ENCODE data around the gene SLC25A15.
A peak's percentile ranks its signal among the peaks of the same experiment; 100 is the strongest.
"Not testable (repeated sequence)": the region's sequence is repeated elsewhere in the genome, so short reads cannot be mapped to it uniquely, and the experiment has no call there.

The SLC25A15 gene

DNA sequence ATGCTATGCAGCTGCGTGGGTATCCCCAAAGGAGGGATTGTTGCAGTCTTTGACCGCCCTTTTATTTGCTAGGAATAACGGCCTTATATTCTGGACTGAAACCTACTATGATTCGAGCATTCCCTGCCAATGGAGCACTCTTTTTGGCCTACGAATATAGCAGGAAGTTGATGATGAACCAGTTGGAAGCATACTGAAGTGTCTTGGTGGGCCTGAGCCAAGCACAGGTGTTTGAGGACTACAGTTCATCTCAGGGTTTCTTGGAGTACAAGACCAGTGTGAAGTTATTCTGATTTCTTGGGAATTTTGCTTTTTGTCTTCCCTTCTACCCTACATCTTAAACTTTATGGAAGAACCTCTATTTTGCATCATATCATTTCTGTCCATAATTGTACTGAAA is 20.1 kb downstream of the SLC25A15 start:
- Mint-ChIP-seq H3K4me3 (no peak overlapping the region), H3K36me3 (ENCODE audit: insufficient read depth) (peaks cover 26% of the 10 kb centered on the region), H3K27me3 (no peaks in the 10 kb centered on the region), H3K4me1 (ENCODE audit: low read depth in 2 of 2) (peaks cover 2 to 4% of the 10 kb centered on the region in 2 donors), H3K27ac (peak overlapping the region in 1 of 2 donors; percentile 24), H3K9me3 (no peaks in the 10 kb centered on the region)
- DNase-seq, result no peak
- no peak for ATAC-seq (replicated peaks)

DNA sequence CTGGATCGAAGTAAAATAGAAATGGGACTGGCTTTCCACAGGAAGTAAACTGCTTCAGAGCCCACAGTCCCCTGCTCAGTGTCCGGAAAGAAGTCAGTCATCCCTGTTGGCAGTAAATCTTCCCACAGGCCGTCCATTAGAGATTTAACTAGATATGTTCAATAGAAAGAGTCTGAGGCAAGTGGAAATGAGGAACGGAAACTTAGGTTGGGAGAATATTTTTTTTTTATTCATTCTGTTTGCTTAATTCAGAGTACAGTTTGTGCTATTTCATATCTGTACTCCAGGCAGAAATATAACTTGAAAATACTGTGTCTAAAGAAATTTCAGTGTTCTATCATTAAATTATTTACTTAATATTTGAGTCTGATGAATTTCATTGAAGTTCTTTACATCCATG is 22.7 kb downstream of the SLC25A15 start:
- H3K36me3 Mint-ChIP-seq (ENCODE audit: insufficient read depth), result peaks cover 26% of the 10 kb centered on the region
- H3K27ac Mint-ChIP-seq, result no peak overlapping the region
- no peak overlapping the region for H3K4me3 Mint-ChIP-seq
- no peaks in the 10 kb centered on the region for H3K27me3 Mint-ChIP-seq
- H3K4me1 Mint-ChIP-seq (ENCODE audit: low read depth in 2 of 2), result peaks cover 2 to 4% of the 10 kb centered on the region in 2 donors
- DNase-seq, result no peak
- H3K9me3 Mint-ChIP-seq, result peaks cover 0 to 2% of the 10 kb centered on the region in 2 donors
- no peak for ATAC-seq (replicated peaks)

DNA sequence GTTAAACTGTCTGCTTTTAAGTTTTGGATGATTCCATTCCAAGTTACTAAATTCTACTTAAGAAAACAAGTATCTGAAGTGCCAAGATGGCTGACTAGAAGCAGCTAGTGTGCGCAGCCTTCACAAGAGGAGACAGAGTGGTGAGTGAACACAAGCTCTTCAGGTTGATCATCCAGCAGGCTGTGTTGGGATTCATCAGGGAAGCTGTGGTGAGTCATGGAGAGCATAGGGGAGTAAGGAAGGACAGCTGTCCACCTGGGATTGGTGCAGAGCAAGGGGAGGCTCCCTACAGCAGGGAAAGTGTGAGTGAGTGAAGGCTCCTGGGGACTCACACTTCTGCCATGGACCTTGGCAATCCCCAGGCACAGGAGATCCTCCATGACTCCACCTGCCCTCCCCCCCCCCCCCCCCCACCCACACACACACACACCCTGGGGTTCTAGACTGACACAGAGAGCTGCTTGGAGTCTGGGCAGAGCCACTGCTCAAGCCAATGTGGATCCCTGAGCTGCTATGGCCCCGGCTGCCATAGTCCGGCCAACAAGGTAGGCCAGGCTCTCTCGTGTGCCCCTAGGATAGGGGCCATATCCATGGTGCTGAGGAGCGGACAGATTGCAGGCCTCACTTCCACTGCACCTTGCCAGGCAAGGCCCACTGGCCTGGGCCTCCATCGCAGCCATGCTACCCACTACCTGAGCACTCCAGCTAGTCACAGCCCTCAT is 23.5 kb downstream of the SLC25A15 start:
- Mint-ChIP-seq H3K27me3 (no peaks in the 10 kb centered on the region), H3K9me3 (peaks cover 0 to 2% of the 10 kb centered on the region in 2 donors), H3K36me3 (ENCODE audit: insufficient read depth) (peaks cover 21% of the 10 kb centered on the region), H3K4me1 (ENCODE audit: low read depth in 2 of 2) (peaks cover 2 to 4% of the 10 kb centered on the region in 2 donors), H3K4me3 (no peak overlapping the region), H3K27ac (no peak overlapping the region)
- ATAC-seq (replicated peaks), result no peak
- DNase-seq, result no peak

DNA sequence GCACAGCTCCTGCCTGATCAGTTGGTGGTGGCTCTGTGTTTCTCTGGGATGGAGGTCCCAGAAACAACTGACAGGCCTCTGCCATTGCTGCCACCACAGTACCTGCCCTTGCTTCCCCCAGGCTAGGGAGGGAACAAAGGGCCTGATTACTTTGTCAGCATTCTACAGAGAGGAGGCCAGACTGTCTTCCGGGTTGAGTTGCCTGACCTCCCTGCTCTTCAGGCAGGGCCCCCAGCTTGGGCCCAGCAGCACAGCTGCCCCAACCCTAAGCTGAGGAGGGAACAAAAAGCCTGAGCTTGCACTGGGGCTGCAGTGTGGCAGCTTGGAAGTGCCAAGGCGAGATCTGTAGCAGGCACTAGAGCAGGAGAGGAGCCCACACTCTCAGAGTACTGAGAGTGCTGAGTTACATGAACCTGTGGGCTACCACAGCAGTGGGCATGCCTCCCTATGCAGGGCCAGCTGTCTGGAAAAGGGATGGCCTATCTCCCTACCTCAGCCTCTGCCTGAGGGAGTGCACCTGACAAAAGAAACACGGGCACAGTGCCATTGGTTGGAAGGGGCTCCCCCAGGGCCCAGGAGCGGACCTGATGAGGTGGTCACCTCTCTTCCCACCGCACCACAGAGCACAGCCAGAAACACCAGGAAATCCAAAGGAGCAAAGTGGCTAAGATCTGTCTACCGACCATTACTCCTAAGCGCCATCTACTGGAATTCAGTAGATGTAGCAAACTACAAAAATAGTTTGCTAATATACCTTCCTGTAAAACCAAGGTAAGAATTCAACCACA is 24.4 kb downstream of the SLC25A15 start:
- Mint-ChIP-seq H3K4me1 (ENCODE audit: low read depth in 2 of 2) (peaks cover 2 to 4% of the 10 kb centered on the region in 2 donors), H3K27ac (no peak overlapping the region), H3K36me3 (ENCODE audit: insufficient read depth) (peaks cover 14% of the 10 kb centered on the region), H3K4me3 (no peak overlapping the region), H3K27me3 (no peaks in the 10 kb centered on the region), H3K9me3 (peaks cover 0 to 2% of the 10 kb centered on the region in 2 donors)
- ATAC-seq (replicated peaks), result peak; percentile 62
- DNase-seq, result no peak

DNA sequence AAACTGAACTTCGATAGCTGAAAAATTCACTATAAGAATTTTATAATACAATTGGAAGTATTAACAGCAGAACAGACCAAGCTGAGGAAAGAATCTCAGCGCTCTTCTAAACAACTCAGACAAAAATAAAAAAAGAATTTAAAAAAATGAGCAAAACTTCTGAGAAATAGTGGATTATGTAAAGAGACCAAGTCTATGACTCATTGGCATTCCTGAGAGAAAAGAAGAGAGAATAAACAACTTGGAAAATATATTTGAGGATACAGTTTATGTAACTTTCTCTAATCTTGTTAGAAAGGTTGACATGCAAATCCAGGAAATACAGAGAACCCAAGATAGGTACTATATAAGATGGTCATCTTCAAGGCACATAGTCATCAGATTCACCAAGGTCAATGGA is 25.4 kb downstream of the SLC25A15 start:
- Mint-ChIP-seq H3K4me3 (no peak overlapping the region), H3K4me1 (ENCODE audit: low read depth in 2 of 2) (peaks cover 2 to 4% of the 10 kb centered on the region in 2 donors), H3K27me3 (no peaks in the 10 kb centered on the region), H3K36me3 (ENCODE audit: insufficient read depth) (peaks cover 11% of the 10 kb centered on the region), H3K9me3 (peaks cover 0 to 2% of the 10 kb centered on the region in 2 donors), H3K27ac (no peak overlapping the region)
- no peak for DNase-seq
- ATAC-seq (replicated peaks), result no peak

DNA sequence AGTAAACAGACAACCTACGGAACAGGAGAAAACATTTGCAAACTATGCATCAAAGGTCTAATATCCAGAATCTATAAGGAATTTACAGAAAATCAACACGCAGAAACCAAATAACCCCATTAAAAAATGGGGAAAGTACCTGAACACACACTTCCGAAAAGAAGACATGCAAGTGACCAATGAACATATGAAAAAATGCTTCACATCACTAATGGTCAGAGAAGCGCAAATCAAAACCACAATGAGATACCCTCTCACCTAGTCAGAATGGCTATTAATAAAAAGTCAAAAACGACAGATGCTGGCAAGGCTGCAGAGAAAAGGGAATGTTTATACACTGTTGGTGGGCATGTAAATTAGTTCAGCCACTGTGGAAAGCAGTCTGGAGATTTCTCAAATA is 29.5 kb downstream of the SLC25A15 start:
- H3K27ac Mint-ChIP-seq, result no peak overlapping the region
- ATAC-seq (replicated peaks) (no peak), DNase-seq (no peak)
- peaks cover 9% of the 10 kb centered on the region for H3K36me3 Mint-ChIP-seq (ENCODE audit: insufficient read depth)
- no peaks in the 10 kb centered on the region for H3K27me3 Mint-ChIP-seq
- no peak overlapping the region for H3K4me3 Mint-ChIP-seq
- peaks cover 0 to 2% of the 10 kb centered on the region in 2 donors for H3K9me3 Mint-ChIP-seq
- H3K4me1 Mint-ChIP-seq (ENCODE audit: low read depth in 2 of 2), result peaks cover 2 to 4% of the 10 kb centered on the region in 2 donors

DNA sequence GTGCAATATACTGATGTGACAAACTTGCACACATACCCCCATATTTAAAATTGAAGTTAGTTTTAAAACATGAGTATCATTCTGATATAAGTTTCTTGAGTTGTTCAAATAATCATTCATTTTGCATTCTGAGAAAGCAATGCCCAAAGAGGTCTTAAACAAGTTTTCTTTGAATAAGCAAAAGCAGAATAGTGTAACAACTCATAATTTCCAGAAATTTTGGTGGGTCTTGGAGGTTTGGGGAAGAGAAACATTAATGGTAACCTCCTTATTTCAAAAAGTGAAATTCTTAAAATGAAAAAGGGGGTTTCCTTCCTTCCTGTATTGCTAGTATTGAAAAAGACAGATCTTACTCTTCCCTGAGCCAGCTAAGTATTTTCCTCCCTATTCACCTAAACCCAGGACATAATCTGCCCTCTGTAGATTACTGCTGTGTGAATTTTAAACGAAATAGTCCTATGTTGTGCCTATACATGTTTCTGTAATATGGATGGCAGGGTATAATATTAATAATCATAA is 30.4 kb downstream of the SLC25A15 start:
- H3K4me3 Mint-ChIP-seq, result no peak overlapping the region
- peaks cover 9% of the 10 kb centered on the region for H3K36me3 Mint-ChIP-seq (ENCODE audit: insufficient read depth)
- no peaks in the 10 kb centered on the region for H3K4me1 Mint-ChIP-seq (ENCODE audit: low read depth in 2 of 2)
- H3K27me3 Mint-ChIP-seq, result no peaks in the 10 kb centered on the region
- DNase-seq (no peak), ATAC-seq (replicated peaks) (no peak)
- H3K27ac Mint-ChIP-seq, result no peak overlapping the region
- peaks cover 0 to 2% of the 10 kb centered on the region in 2 donors for H3K9me3 Mint-ChIP-seq

DNA sequence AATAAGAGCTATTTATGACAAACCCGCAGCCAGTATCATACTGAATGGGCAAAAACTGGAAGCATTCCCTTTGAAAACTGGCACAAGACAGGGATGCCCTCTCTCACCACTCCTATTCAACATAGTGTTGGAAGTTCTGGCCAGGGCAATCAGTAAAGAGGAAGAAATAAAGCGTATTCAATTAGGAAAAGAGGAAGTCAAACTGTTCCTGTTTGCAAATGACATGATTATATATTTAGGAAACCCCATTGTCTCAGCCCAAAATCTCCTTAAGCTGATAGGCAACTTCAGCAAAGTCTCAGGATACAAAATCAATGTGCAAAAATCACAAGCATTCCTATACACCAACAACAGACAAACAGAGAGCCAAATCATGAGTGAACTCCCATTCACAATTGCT is 50.3 kb downstream of the SLC25A15 start:
- H3K36me3 Mint-ChIP-seq (ENCODE audit: insufficient read depth); H3K27ac Mint-ChIP-seq: not testable (repeated sequence)

DNA sequence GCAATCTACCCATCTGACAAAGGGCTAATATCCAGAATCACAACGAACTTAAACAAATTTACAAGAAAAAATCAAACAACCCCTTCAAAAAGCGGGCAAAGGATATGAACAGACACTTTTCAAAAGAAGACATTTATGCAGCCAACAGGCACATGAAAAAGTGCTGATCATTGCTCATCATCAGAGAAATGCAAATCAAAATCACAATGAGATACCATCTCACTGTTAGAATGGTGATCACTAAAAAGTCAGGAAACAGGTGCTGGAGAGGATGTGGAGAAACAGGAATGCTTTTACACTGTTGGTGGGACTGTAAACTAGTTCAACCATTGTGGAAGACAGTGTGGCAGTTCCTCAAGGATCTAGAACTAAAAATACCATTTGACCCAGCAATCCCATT is 51.5 kb downstream of the SLC25A15 start:
- not testable (repeated sequence) for ATAC-seq (replicated peaks); H3K27me3 Mint-ChIP-seq; DNase-seq; H3K4me1 Mint-ChIP-seq (ENCODE audit: low read depth in 2 of 2); H3K27ac Mint-ChIP-seq; H3K9me3 Mint-ChIP-seq; H3K36me3 Mint-ChIP-seq (ENCODE audit: insufficient read depth); H3K4me3 Mint-ChIP-seq

More for the DNA sequence above, 50.3 kb downstream of the SLC25A15 start:
- H3K9me3 Mint-ChIP-seq; H3K4me1 Mint-ChIP-seq (ENCODE audit: low read depth in 2 of 2); H3K27me3 Mint-ChIP-seq; H3K4me3 Mint-ChIP-seq; ATAC-seq (replicated peaks); DNase-seq: not testable (repeated sequence)

All from effector memory CD8-positive, alpha-beta T cell (primary cell).